Upper lobe of left lung (tissue), 4 donors: Measurements from ENCODE around the gene NCF2.

Experiments used
- CTCF ChIP-seq, 6 experiments: fragments of 450-650 bp in 4 of 6; fragments of 200-600 bp in 2 of 6; sonication (generic) in 2 of 6; IDR thresholded peaks; one replicate each; pipeline ENCODE4 v1.5.1; 2016 to 2019; ENCODE audit warnings: antibody characterized with exemption in 6 of 6
- EP300 ChIP-seq, 4 donors: sonication (generic); formaldehyde crosslinking; IDR thresholded peaks; one replicate each; pipeline ENCODE4 v1.5.1; 2017; ENCODE audit warnings: antibody characterized with exemption in 4 of 4, control low read depth in 2 of 4
- POLR2A ChIP-seq, 4 donors: fragments of 450-650 bp; IDR thresholded peaks; one replicate each; pipeline ENCODE4 v1.5.1; 2016 to 2017; ENCODE audit warnings: antibody characterized with exemption in 4 of 4, mild to moderate bottlenecking in 2 of 4

GRCh38 chr1:183604038-183604808, 14.0 kb upstream of the NCF2 start:
- no peak for TF ChIP-seq CTCF (IDR thresholded peaks at IDR 0.05)
- TF ChIP-seq EP300 (IDR thresholded peaks at IDR 0.05): no peak
- peak in 1 of 4 donors; percentile 22 for TF ChIP-seq POLR2A (IDR thresholded peaks at IDR 0.05)
